Karpas-422 (cell line): ENCODE data around the gene MOB3A. TPM values are rescaled to one million over a fixed set of nuclear protein-coding genes. Genes with fewer than 3 reads are reported as not detected.
"Not testable (repeated sequence)": the region's sequence is repeated elsewhere in the genome, so short reads cannot be mapped to it uniquely, and the experiment has no call there.

Experiments used
- DNase-seq: peaks from one replicate; pipeline ENCODE4 v3.0.0-alpha.2; 2015
- H2AFZ ChIP-seq: fragments of 200-600 bp; sonication (generic); 2 replicates; pipeline ENCODE4 v1.6.1; 2014; ENCODE audit warnings: antibody characterized with exemption, low read length, mixed read lengths
- H3K27ac ChIP-seq: fragments of 200-600 bp; sonication (generic); 2 replicates; pipeline ENCODE4 v1.5.1; 2014; ENCODE audit warnings: mild to moderate bottlenecking, low read length, moderate library complexity
- H3K27me3 ChIP-seq: fragments of 200-600 bp; sonication (generic); 2 replicates; pipeline ENCODE4 v1.6.1; 2014; ENCODE audit warnings: low read length, mixed read lengths
- H3K36me3 ChIP-seq: fragments of 200-600 bp; sonication (generic); 2 replicates; pipeline ENCODE4 v1.6.1; 2014; ENCODE audit warnings: low read length, mixed read lengths; ENCODE audit not compliant: insufficient read depth
- H3K4me1 ChIP-seq: fragments of 200-600 bp; sonication (generic); 2 replicates; pipeline ENCODE4 v1.6.1; 2014; ENCODE audit warnings: mild to moderate bottlenecking, low read length, mixed read lengths
- H3K4me2 ChIP-seq: fragments of 200-600 bp; sonication (generic); 2 replicates; pipeline ENCODE4 v1.6.1; 2014; ENCODE audit warnings: low read length, low read depth, mild to moderate bottlenecking; ENCODE audit not compliant: poor library complexity, severe bottlenecking
- H3K4me3 ChIP-seq: fragments of 200-600 bp; sonication (generic); 2 replicates; pipeline ENCODE4 v1.5.1; 2014; ENCODE audit warnings: mild to moderate bottlenecking, antibody characterized with exemption, low read length, mixed read lengths
- H3K79me2 ChIP-seq: fragments of 200-600 bp; sonication (generic); 2 replicates; pipeline ENCODE4 v1.6.1; 2014; ENCODE audit warnings: mild to moderate bottlenecking, low read length, mixed read lengths
- H3K9ac ChIP-seq: fragments of 200-600 bp; sonication (generic); 2 replicates; pipeline ENCODE4 v1.6.0; 2014; ENCODE audit warnings: low read length
- H3K9me2 ChIP-seq: fragments of 200-600 bp; sonication (generic), shearing (Covaris generic); replicated peaks from 2 replicates; pipeline ENCODE4 v1.6.0; 2014; ENCODE audit warnings: mild to moderate bottlenecking, low read length, moderate library complexity; ENCODE audit not compliant: insufficient read depth
- H3K9me3 ChIP-seq: fragments of 300-700, 200-600 bp; sonication (generic); 2 replicates; pipeline ENCODE4 v1.6.1; 2014; ENCODE audit warnings: low read length, mixed read lengths
- H4K20me1 ChIP-seq: fragments of 200-600 bp; sonication (generic); 2 replicates; pipeline ENCODE4 v1.6.1; 2014; ENCODE audit warnings: mild to moderate bottlenecking, antibody characterized with exemption, low read length, low read depth; ENCODE audit not compliant: insufficient read depth
- total RNA-seq: library from RNA; depleted of rRNA; stranded (reverse); fragments of >200 nt; shearing (Covaris generic); gene quantifications from 2 replicates; pipeline ENCODE4 v1.2.3, GENCODE V29; 2014; ENCODE audit warnings: low replicate concordance

Gene MOB3A
- total RNA-seq, 1 experiment from 2014 or later: 153 TPM

DNA sequence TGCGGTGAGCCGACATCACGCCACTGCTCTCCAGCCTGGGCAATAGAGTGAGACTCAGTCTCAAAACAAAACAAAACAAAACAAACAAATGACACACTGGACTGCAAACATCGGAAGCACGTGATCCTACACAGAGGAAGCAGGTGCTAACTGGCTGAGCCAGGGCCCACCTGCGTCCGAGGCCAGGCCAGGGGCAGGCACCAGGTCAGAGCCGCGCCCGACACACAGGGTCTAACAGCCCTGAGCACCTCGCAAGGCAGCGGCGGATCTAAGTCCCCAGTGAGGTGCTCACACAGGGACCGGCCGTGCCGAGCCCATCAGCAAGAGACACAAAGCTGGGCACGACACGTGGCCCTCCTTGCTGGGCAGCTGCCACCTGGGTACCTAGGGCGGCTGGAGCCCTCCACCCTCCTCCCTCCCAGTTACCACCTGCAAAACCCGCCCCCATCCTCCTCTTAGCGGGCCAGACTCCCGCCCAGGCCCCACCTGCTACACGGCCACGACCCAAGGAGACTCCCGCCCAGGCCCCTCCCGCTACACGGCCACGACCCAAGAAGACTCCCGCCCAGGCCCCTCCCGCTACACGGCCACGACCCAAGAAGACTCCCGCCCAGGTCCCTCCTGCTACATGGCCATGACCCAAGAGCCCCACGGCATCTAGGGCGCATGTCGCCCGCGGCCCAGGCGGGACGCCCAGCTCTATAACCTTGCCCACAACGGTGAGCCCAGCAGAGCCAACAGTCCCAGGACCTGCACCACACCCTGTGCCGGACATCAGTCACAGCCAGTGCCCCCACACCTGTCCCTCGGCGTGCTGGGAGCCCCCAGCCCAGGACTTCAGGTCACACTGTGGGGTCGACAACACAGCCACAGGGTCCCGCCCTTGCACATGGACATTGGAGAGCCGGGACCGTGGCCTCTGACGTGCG lies 39.6 kb upstream of the MOB3A start:
- peaks cover 49% of the 10 kb centered on the region for H3K79me2 ChIP-seq
- H3K9ac ChIP-seq: no peak overlapping the region
- no peak overlapping the region for H2AFZ ChIP-seq
- H3K4me2 ChIP-seq: no peak overlapping the region
- H3K27ac ChIP-seq: no peak overlapping the region
- peaks cover 11% of the 10 kb centered on the region for H4K20me1 ChIP-seq
- DNase-seq: no peak
- no peak overlapping the region for H3K4me3 ChIP-seq
- no peaks in the 10 kb centered on the region for H3K9me3 ChIP-seq
- H3K36me3 ChIP-seq: peaks cover 5% of the 10 kb centered on the region; the same call in 1 of the 2 replicates
- no peaks in the 10 kb centered on the region for H3K9me2 ChIP-seq
- H3K27me3 ChIP-seq: no peaks in the 10 kb centered on the region
- H3K4me1 ChIP-seq: no peaks in the 10 kb centered on the region

DNA sequence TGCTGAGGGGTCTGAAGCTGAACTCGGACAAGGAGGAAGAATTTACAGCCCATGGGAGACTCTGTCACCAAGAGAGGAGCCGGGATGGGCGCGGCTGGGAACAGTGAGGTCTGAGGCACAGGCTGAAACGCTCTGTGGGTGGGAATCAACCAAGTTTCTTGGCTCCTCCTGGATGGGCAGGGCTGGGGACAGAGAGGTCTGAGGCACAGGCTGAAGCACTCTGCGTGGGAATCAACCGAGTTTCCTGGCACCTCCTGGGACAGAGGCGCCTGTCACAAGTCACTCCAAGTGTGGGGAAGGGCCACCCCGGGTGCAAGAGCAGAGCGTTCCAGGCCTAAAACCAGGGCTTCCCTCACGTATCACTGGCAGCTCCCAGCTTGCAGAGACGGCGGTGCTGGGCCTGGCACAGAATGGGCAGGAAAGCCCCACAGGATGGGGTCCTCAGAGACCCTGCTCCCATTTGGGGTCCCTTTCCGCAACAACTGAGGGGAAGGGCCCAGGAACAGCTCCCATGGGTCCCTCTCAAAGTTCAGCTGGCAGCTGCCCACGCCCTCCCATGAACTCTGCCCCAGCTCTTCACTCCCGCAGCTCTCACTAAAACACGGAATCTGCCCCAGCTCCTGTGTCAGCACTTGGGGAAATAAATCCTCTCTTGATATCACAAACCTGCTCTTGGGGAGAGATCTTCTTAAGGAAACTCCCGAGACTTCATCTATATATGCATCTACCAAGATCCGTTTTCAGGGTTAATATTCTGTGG lies 36.8 kb upstream of the MOB3A start:
- H3K9ac ChIP-seq: no peak overlapping the region
- no peak overlapping the region for H3K4me2 ChIP-seq
- no peak overlapping the region for H2AFZ ChIP-seq
- no peaks in the 10 kb centered on the region for H3K9me3 ChIP-seq
- H4K20me1 ChIP-seq: 0 out of 2 replicates have a peak, but pooled peaks cover 18% of the 10 kb centered on the region
- peaks cover 4% of the 10 kb centered on the region; the same call in 1 of the 2 replicates for H3K36me3 ChIP-seq
- no peaks in the 10 kb centered on the region for H3K9me2 ChIP-seq
- no peak overlapping the region for H3K4me3 ChIP-seq
- no peak overlapping the region for H3K27ac ChIP-seq
- no peak for DNase-seq
- H3K27me3 ChIP-seq: no peaks in the 10 kb centered on the region
- H3K79me2 ChIP-seq: peaks cover 28% of the 10 kb centered on the region; the same call in 1 of the 2 replicates
- no peaks in the 10 kb centered on the region for H3K4me1 ChIP-seq

DNA sequence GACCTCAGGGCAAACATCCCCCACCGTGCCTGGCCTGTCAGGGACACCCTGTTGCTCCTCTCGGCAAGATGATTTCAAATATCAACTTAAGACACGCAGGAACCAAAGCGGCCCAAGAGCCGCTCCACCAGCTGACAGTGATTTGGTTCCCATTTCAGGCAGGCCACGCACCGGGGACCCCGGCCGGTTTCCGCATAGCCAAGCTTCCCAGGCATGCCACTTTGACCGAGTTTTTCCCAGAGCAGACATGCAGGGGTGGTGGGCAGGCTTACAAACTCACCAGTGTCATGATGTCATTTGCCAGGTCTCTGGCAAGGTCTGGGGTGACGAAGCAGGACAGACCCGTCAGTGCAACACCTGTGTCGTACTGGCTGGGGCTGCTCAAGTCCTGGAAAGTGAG lies 36.1 kb upstream of the MOB3A start:
- H3K4me3 ChIP-seq: no peak overlapping the region
- H3K4me2 ChIP-seq: no peak overlapping the region
- no peaks in the 10 kb centered on the region for H3K9me3 ChIP-seq
- no peaks in the 10 kb centered on the region for H3K4me1 ChIP-seq
- H3K9me2 ChIP-seq: no peaks in the 10 kb centered on the region
- no peak overlapping the region for H3K9ac ChIP-seq
- DNase-seq: no peak
- no peaks in the 10 kb centered on the region for H3K27me3 ChIP-seq
- H3K27ac ChIP-seq: no peak overlapping the region
- H2AFZ ChIP-seq: no peak overlapping the region
- peaks cover 22% of the 10 kb centered on the region; the same call in 1 of the 2 replicates for H3K79me2 ChIP-seq
- H3K36me3 ChIP-seq: no peaks in the 10 kb centered on the region
- 0 out of 2 replicates have a peak, but pooled peaks cover 18% of the 10 kb centered on the region for H4K20me1 ChIP-seq

- H3K36me3 ChIP-seq, H3K9me2 ChIP-seq, H3K9me3 ChIP-seq, H3K4me1 ChIP-seq, H2AFZ ChIP-seq, H3K27me3 ChIP-seq, H3K4me2 ChIP-seq, H3K9ac ChIP-seq, H3K27ac ChIP-seq, H3K4me3 ChIP-seq, DNase-seq: not testable (repeated sequence)
- Histone ChIP-seq H3K79me2 (peaks cover 15% of the 10 kb centered on the region; the same call in 1 of the 2 replicates), H4K20me1 (0 out of 2 replicates have a peak, but pooled peaks cover 18% of the 10 kb centered on the region)
These were observed 35.2 kb upstream of the MOB3A start for GRCh38 chr19:2131012-2131975.

DNA sequence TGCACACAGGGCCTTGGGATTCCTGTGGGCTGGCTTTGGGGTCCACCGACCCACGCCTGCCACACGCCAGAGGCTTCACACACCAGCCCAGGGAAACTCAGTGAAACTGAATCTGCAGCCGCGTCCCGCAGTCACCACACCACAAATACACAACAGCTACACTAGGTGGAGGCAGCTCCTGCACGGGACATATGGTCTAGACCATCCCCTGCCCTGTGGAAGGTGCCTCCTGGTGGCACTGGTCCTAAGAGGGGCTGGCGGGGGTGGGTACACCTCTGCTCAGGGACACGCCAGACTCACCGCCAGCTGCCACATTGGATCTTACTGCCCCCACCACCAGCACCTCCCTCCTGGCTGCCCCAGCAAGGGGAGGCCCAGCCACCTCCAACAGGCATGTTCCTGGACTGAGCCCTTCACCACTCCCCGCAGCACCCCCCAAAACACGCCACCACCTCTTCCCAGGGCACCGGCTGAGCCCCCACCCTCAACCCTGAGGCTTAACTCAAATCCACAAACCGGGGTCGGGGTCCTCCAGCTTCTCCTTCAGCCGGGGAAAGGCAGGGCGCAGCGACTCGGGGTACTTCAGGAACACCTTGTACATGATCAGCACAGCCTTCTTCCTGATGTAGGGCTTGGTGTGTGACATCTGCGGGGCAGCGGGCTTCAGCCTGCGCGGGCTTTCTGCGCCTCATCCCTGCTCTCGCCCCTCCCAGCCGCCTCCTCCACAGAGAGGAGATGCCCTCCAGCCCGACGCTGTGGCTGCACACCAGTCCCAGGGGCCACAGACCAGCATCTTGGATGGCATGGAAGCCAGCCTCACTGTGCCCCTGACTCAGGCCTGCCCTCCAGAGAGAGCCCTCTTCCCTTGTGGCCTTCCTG lies 34.0 kb upstream of the MOB3A start:
- H3K27me3 ChIP-seq: no peaks in the 10 kb centered on the region
- no peak for DNase-seq
- H3K27ac ChIP-seq: no peak overlapping the region
- H4K20me1 ChIP-seq: 0 out of 2 replicates have a peak, but pooled peaks cover 18% of the 10 kb centered on the region
- peaks cover 15% of the 10 kb centered on the region; the same call in 1 of the 2 replicates for H3K79me2 ChIP-seq
- H3K9me3 ChIP-seq: no peaks in the 10 kb centered on the region
- no peaks in the 10 kb centered on the region for H3K36me3 ChIP-seq
- no peaks in the 10 kb centered on the region for H3K4me1 ChIP-seq
- no peak overlapping the region for H2AFZ ChIP-seq
- no peak overlapping the region for H3K9ac ChIP-seq
- H3K9me2 ChIP-seq: no peaks in the 10 kb centered on the region
- no peak overlapping the region for H3K4me3 ChIP-seq
- no peak overlapping the region for H3K4me2 ChIP-seq

GRCh38 chr19:2129486-2129885 lies 33.4 kb upstream of the MOB3A start:
- H2AFZ ChIP-seq: no peak overlapping the region
- no peaks in the 10 kb centered on the region for H3K36me3 ChIP-seq
- H4K20me1 ChIP-seq: 0 out of 2 replicates have a peak, but pooled peaks cover 18% of the 10 kb centered on the region

DNA sequence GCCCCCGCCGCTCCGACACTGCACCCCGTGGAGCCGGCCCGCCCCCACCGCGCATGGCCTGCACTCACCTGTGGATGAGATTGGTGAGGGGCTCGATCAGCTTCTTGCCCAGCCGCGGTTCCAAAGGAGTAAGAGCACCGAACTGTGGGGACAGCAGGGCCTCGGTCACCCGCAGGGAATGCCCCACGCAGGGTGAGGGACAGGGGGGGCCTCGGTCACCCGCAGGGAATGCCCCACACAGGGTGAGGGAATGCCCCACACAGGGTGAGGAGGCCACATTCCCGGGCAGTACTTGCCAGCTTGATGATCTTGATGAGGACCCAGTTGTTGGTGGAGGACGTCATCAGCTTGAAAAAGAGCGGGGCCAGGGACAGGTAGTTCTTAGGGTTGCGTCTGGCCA lies 32.9 kb upstream of the MOB3A start:
- DNase-seq: no peak
- H3K9me3 ChIP-seq: no peaks in the 10 kb centered on the region
- no peak overlapping the region for H3K9ac ChIP-seq
- H4K20me1 ChIP-seq: 0 out of 2 replicates have a peak, but pooled peaks cover 18% of the 10 kb centered on the region
- H3K36me3 ChIP-seq: no peaks in the 10 kb centered on the region
- no peak overlapping the region for H2AFZ ChIP-seq
- H3K27ac ChIP-seq: no peak overlapping the region
- H3K4me1 ChIP-seq: no peaks in the 10 kb centered on the region
- H3K9me2 ChIP-seq: no peaks in the 10 kb centered on the region
- no peaks in the 10 kb centered on the region for H3K27me3 ChIP-seq
- no peak overlapping the region for H3K4me3 ChIP-seq
- peaks cover 15% of the 10 kb centered on the region; the same call in 1 of the 2 replicates for H3K79me2 ChIP-seq
- H3K4me2 ChIP-seq: no peak overlapping the region

More at GRCh38 chr19:2129486-2129885, 33.4 kb upstream of the MOB3A start:
- DNase-seq: no peak
- H3K9me2 ChIP-seq: no peaks in the 10 kb centered on the region
- no peak overlapping the region for H3K4me3 ChIP-seq
- H3K4me1 ChIP-seq: no peaks in the 10 kb centered on the region
- H3K9me3 ChIP-seq: no peaks in the 10 kb centered on the region
- no peak overlapping the region for H3K9ac ChIP-seq
- H3K27ac ChIP-seq: no peak overlapping the region
- no peak overlapping the region for H3K4me2 ChIP-seq
- H3K79me2 ChIP-seq: peaks cover 15% of the 10 kb centered on the region; the same call in 1 of the 2 replicates
- no peaks in the 10 kb centered on the region for H3K27me3 ChIP-seq
